Measurements from ENCODE around the gene HILPDA. TPM values are rescaled to one million over a fixed set of nuclear protein-coding genes. Genes with fewer than 3 reads are reported as not detected.
A peak's percentile ranks its signal among the peaks of the same experiment; 100 is the strongest.

HILPDA gene
- total and polyA plus RNA-seq, 9 of the 15 experiments (the other 6 are each of a cell fraction or from before 2014, with no cell fraction given): 8.3 to 71.8 (median 23.5) TPM

GRCh38 chr7:128476402-128477335 is 21.0 kb downstream of the HILPDA start, which contains the start of gene METTL2B (continued):
- TF ChIP-seq MLLT1 (IDR thresholded peaks at IDR 0.05): peak in 1 of 2 experiments; percentile 29; a peak in 2 of 4 replicates
- peak; percentile 88 for TF ChIP-seq MYC (IDR thresholded peaks at IDR 0.05; ENCODE audit: low read depth, low read length)
- TF ChIP-seq MYC (CRISPR knock-in tag; IDR thresholded peaks at IDR 0.05; ENCODE audit: borderline replicate concordance, low read depth): peak; percentile 75; the same call in 1 of the 2 replicates
- TF ChIP-seq ZKSCAN1 (IDR thresholded peaks at IDR 0.05; ENCODE audit: low read depth, low read length): peak; percentile 45; the same call in 1 of the 2 replicates
- TF ChIP-seq XRCC5 (IDR thresholded peaks at IDR 0.05; ENCODE audit: low read depth, low read length): peak; percentile 85; the same call in 1 of the 2 replicates
- peak; percentile 12; the same call in 1 of the 2 replicates for TF ChIP-seq THRAP3 (IDR thresholded peaks at IDR 0.05; ENCODE audit: borderline replicate concordance)
- peak in 1 of 2 experiments; percentile 61; a peak in 2 of 4 replicates for TF ChIP-seq MAZ (CRISPR knock-in tag; conservative IDR thresholded peaks at IDR 0.05 in 1 of 2, IDR thresholded peaks at IDR 0.05 in 1 of 2)
- TF ChIP-seq SUPT5H (IDR thresholded peaks at IDR 0.05): peak; percentile 93
- TF ChIP-seq MEIS2 (IDR thresholded peaks at IDR 0.05; ENCODE audit: partially characterized antibody): peak; percentile 32
- peak; percentile 91 for TF ChIP-seq MAX (CRISPR knock-in tag; IDR thresholded peaks at IDR 0.05)
- peak; percentile 99 for TF ChIP-seq C11orf30 (IDR thresholded peaks at IDR 0.05; ENCODE audit: low read depth)
- TF ChIP-seq POLR2A (conservative IDR thresholded peaks at IDR 0.05): peak; percentile 95
- TF ChIP-seq UBTF (IDR thresholded peaks at IDR 0.05; ENCODE audit: borderline replicate concordance in 1 of 2, low read depth in 2 of 2, low read length in 2 of 2): peak; percentile 36 to 66; a peak in 1 of 4 replicates
- peak; percentile 3 to 17; a peak in 2 of 4 replicates for TF ChIP-seq SIX5 (IDR thresholded peaks at IDR 0.05; ENCODE audit: borderline replicate concordance in 1 of 2, insufficient read depth in 1 of 2, low read depth in 1 of 2, low read length in 2 of 2)
- TF ChIP-seq HMGXB4 (CRISPR knock-in tag; IDR thresholded peaks at IDR 0.05): peak; percentile 85; the same call in 1 of the 2 replicates
- TF ChIP-seq PKNOX1 (IDR thresholded peaks at IDR 0.05): peak; percentile 57

Measured in K562 (cell line).